ENCODE measurements around the gene DBN1.
A peak's percentile ranks its signal among the peaks of the same experiment; 100 is the strongest.
"Not testable (repeated sequence)": the region's sequence is repeated elsewhere in the genome, so short reads cannot be mapped to it uniquely, and the experiment has no call there.

DBN1 gene

DNA sequence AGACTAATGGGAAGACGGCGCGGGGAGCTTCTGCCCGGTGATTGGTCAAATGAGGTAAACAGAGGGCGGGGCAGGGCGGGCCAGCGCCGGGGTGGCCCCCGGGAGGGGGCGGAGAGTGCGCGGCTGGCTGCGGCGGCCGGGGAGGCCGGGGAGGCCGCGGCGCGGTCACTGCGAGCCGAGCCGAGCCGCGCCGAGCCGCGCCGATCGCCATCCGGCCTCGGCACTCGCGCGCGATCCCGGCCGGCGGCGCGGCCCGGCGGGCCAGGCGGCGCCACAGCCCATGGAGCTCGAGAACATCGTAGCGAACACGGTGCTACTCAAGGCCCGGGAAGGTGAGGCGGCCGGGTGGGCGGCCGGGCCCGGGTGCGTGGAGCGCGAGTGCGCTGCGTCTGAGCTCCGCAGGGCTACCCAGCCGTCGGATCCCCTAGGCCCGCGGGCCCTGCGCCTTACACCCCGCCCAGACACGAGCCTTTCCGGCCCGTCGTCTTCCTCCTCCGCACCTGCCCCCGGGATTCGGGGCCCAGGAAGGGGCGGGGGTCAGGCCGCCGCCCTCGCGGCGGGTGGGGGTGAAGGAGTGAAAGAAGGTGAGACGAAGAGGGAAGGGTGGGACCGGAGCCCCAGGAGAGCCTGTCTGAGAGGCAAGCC, 46.7 kb downstream of the DBN1 start, which contains the start of gene GRK6:
Gene GRK6, plus strand, starts transcription at position 111 of the 645 bp plus-strand sequence. Its CDS starts 170 bp downstream, at position 281.
- peak within 1 kb of the TSS; percentile 67 to 76 for H3K4me3 ChIP-seq (replicated peaks in 1 of 2; ENCODE audit: low read depth in 2 of 2, low read length in 2 of 2)
- TF ChIP-seq, protein P1, sequence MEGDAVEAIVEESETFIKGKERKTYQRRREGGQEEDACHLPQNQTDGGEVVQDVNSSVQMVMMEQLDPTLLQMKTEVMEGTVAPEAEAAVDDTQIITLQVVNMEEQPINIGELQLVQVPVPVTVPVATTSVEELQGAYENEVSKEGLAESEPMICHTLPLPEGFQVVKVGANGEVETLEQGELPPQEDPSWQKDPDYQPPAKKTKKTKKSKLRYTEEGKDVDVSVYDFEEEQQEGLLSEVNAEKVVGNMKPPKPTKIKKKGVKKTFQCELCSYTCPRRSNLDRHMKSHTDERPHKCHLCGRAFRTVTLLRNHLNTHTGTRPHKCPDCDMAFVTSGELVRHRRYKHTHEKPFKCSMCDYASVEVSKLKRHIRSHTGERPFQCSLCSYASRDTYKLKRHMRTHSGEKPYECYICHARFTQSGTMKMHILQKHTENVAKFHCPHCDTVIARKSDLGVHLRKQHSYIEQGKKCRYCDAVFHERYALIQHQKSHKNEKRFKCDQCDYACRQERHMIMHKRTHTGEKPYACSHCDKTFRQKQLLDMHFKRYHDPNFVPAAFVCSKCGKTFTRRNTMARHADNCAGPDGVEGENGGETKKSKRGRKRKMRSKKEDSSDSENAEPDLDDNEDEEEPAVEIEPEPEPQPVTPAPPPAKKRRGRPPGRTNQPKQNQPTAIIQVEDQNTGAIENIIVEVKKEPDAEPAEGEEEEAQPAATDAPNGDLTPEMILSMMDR (IDR thresholded peaks at IDR 0.05; ENCODE audit: low read depth, low read length): no peak
- peak in 1 of 2 donors; percentile 37 for DNase-seq (ENCODE audit: low read depth in 2 of 2)

DNA sequence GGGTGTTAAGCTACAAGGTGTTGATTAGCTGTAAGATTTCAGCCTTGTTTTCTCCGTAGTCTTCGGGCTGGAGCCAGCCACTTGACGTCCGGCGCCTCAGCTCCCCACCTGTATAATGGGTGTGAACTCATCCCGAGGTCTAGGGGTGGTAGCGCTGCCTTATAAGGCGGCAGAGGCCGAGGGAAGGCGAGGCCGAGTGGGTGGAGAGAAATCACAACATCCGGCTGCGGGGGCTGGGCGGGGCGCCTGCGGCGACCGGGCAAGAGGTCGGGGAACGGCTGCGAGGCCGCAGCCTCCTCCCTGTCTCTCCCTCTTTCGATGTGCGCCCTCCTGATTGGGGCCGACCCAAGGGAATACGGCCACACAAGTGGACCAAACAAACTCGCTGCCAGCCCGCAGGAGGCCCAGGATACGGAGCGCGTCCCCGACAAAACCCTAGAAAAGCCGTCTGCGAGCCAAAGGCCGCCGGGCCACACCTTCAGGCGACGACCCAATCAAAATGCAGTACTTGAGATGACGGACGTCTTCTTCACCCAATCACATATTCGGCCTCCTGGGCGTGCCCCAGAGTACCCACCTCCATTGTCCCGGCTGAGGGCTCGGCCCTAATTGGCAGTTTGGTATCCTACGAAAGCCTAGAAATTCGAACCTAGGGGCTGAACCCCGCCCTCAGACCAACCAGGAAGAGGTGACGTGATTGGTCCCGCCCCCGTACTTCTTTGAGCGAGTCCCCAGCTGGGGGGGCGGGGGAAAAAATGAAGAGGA, 47.5 kb downstream of the DBN1 start:
- peak overlapping the region; percentile 58 to 65 for H3K4me3 ChIP-seq (replicated peaks in 1 of 2; ENCODE audit: low read depth in 2 of 2, low read length in 2 of 2)
- TF ChIP-seq, protein P1 (IDR thresholded peaks at IDR 0.05; ENCODE audit: low read depth, low read length): no peak
- peak; percentile 100 for DNase-seq (ENCODE audit: low read depth in 2 of 2)

- no peak for DNase-seq (ENCODE audit: low read depth in 2 of 2)
- H3K4me3 ChIP-seq (replicated peaks in 1 of 2; ENCODE audit: low read depth in 2 of 2, low read length in 2 of 2): peak overlapping the region; percentile 58 to 65
- TF ChIP-seq, protein P1 (IDR thresholded peaks at IDR 0.05; ENCODE audit: low read depth, low read length): no peak
These were observed 48.1 kb downstream of the DBN1 start for GRCh38 chr5:177425196-177425800.

- DNase-seq (ENCODE audit: low read depth in 2 of 2): no peak
- no peak overlapping the region for H3K4me3 ChIP-seq (replicated peaks in 1 of 2; ENCODE audit: low read depth in 2 of 2, low read length in 2 of 2)
- TF ChIP-seq, protein P1 (IDR thresholded peaks at IDR 0.05; ENCODE audit: low read depth, low read length): no peak
These were observed 49.8 kb downstream of the DBN1 start for GRCh38 chr5:177423671-177424070.

DNA sequence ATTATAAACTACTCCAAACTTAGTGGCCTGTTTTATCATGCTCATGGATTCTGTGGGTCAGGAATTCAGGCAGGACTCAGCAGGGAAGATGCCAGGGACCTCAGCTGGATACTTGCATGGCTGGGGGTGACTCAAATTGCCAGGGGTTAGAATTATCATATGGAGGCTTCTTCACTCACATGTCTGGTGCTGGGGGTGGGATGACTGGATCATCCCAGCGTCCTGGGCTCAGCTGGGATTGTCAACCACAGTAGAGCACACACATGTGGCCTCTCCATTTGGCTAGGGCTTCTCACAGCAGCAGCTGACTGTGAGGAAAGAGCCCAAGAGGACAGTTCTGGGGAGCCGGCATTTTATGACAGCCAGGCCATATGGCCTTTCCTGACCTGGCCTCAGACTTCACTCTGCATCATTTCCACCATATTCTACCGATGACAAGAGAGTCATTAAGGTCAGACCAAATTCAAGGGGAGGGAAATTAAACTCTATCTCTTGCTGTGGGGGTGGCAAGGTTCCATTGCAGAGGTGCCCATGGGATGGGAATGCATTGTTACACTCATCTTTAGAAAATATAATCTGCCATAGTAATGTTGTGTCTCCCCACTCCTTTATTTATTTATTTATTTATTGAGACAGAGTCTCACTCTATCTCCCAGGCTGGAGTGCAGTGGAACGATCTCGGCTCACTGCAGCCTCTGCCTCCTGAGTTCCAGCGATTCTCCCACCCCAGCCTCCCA, 52.2 kb downstream of the DBN1 start:
- no peak overlapping the region for H3K4me3 ChIP-seq (replicated peaks in 1 of 2; ENCODE audit: low read depth in 2 of 2, low read length in 2 of 2)
- DNase-seq (ENCODE audit: low read depth in 2 of 2): no peak
- TF ChIP-seq, protein P1 (IDR thresholded peaks at IDR 0.05; ENCODE audit: low read depth, low read length): no peak

- DNase-seq (ENCODE audit: low read depth in 2 of 2); H3K4me3 ChIP-seq (replicated peaks in 1 of 2; ENCODE audit: low read depth in 2 of 2, low read length in 2 of 2): not testable (repeated sequence)
These were observed 53.0 kb downstream of the DBN1 start for GRCh38 chr5:177420472-177420871.
